COR-L47 (cell line): ENCODE data around the gene SLIT1.
A peak's percentile ranks its signal among the peaks of the same experiment; 100 is the strongest.

Experiments used
- DNase-seq: peaks from one replicate; lab custom pipeline; 2025; lab: John Stamatoyannopoulos, UW

SLIT1 gene

DNA sequence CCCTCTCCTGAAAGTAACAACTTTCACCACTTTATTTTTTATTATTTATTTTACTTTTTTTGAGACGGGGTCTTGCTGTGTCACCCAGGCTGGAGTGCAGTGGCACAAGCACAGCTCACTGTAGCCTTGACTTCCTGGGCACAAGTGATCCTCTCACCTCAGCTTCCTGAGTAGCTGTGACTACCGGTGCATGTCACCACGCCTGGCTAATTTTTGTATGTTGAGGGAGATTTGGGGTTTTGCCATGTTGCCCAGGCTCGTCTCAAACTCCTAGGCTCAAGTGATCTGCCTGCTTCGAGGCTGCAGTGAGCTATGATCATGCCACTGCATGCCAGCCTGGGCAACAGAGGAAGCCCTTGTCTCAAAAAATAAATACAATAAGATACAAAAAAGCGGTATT is 14.9 kb upstream of the SLIT1 start:
- no peak for DNase-seq

DNA sequence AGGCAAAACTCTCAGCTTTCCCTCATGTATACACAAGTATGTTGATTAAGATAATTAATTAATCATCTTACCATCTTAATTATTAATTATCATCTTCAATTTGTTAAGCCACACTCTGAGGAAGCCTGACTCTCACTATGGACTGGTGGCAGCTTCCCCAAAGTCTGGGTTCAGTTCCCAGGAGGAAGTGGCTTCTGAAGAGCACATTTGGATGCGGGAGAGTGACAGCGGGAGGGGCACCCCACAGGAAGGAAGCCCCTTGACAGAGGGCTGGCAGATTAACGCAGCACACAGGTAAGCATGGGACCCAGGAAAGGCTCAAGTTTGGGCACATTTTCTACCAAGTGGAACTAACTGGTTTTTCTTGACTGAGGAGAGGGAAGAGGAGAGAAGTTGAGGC is 13.4 kb upstream of the SLIT1 start:
- no peak for DNase-seq

DNA sequence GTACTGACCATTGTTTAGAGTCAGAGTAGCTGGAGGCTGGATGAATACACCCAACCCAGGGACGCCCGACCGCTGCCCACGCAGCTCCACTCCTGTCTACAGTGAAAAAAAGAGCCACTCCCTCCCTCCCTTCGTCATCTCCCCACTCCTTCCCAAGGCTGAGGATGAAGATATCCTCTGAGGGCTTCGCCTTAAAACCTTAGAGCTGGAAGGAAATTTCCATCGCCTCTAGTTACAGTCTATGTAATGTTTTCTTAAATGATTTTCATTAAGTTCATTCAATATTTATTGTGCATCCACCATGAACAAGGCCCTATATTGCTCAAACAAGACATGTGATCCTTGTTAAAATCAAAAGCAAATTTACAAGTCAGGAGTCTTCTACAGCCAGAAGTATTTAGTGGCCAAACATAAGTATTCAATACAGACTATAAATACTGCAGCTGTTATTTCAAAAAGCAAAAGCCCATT is 11.3 kb upstream of the SLIT1 start:
- DNase-seq, result no peak

DNA sequence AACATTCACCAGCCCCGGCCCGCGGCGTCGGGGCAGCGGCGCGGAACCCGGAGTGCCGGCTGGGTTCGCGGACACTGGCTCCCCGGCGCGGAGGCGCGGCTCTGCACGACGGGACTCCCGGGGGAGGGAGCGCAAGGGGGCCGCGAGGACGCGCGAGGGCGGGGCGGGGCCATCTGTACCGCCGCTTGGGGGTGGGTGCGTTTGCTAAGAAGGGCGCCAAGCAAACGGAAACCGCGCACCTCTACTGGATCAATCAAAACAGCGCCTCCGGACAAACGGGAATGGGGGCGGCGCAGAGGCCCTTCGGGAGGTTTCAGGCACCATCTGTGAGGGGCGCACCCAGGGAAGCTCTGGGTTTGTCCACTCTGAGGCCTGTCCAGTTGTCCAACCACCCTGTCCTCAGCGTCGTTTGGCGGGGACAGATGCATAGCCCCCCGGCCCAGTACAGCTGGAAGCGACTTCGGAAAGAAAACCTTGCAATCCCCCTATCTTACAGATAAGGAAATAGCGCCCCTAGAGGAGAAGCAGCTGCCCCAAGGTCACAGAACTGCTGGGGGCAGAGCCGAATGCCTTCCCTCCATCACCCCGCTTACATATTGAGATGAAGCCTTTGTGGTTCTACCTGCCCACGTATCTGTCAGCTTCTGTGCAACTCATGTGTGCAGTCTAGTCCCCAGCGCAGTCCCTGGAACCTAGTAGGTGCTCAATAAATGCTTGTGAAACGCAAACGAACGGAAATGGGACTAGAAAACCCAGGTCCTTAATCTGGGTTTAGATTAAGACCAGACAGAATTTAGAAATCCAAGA is 10.7 kb upstream of the SLIT1 start:
- DNase-seq, result peak; percentile 40

DNA sequence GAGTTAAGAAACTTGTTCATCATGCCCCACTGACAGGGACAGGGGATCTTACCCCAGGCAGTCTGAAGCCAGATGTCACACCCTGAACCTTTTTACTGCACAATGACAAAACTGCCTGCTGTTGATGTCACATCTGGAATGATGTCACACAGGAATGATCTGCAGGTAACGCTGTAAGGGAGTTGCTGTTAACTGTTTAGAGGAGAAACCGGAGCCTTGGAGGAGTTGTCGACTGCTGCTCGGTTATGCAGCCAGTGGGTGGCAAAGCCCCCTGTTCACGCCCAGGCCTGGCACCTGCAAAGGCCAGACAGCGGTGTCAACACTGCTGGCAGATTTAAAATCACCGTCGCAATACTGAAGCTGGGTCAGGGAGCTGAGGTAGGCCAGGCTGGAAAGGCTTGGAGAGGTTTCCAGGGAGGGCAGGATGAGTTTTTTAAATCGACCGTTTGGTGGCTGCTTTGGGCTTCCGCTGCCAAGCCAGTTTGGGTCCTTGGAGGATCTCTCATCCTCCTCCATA is 10.0 kb upstream of the SLIT1 start:
- DNase-seq, result no peak

DNA sequence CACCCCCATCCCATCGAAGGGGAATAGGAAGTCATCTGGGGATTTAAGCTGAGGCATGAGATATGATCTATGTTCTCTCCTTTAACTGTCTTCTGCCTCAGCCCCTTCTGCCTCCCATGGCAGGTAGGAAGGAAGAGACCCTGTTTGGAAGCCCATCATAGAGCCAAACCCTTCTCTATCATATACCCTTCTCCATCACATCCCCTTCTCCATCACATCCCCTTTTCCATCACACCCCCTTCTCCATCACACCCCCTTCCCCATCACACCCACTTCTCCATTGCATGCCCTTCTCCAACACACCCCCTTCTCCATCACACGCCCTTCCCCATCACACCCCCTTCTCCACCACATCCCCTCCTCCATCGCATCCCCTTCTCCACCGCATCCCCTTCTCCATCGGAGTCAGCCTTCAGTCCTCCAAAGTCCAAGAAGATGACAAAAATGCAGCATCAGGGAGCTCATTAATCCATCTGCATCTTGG is 7.2 kb upstream of the SLIT1 start:
- DNase-seq, result no peak

DNA sequence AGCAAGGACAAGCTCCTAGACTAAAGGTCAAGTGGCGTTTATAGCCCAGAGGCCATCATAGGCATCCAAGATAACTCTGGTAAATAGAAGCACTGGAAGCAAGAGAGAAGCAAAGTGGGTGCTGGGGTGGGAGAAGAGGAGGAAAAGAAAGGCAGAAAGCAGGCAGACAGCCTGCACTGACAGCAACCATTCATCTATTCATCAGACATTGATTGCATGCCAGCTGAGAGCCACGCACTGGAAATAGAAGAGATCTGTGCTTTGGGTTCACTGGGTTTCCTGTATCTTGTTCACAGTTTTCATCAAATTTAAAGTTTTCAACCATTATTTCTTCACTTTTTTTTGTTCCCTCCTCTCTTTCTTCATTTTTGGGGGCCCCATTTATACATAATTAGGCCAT is 4.7 kb upstream of the SLIT1 start:
- no peak for DNase-seq

DNA sequence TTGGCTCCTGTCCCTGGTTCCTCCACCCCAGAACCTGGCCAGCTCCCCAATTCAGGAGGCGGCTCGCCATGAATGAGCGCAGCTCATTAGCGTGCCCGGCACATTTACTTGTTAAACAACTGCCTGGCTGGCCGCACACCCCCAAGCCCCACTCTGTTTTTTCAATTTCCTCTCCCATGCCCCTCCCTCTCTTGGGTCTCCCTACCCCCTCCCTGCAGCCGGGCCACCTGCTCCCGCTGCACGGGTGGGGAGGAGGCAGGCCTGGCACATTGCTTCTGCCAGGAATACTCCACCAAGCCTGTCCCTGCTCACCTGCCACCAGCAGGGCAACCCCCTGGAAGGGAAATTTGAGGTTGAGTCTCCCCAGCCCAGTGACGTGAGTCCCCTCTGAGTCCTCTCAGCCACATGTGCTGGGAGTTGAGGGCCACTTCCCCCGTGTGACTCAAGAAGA is 2.5 kb upstream of the SLIT1 start:
- peak; percentile 63 for DNase-seq

DNA sequence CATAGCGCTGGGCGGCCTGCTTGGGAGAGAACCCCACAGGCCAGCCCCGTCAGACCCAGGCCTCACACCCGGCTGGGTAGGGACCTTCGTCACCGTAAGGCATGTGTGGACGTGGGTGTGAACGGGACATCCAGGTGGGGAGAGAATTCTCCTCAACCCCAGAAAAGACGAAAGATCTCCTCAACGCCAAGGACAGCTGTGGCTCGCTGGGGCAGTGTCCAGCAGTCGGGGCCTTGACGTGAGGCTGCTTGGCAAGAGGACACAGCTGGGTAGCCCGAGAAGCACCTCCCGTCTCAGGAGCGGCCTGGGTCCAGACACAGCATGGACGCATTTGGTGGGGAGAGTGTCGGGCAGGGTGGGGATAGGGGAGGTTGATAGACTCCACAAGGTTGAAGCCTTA is 1.2 kb upstream of the SLIT1 start:
- DNase-seq, result no peak

DNA sequence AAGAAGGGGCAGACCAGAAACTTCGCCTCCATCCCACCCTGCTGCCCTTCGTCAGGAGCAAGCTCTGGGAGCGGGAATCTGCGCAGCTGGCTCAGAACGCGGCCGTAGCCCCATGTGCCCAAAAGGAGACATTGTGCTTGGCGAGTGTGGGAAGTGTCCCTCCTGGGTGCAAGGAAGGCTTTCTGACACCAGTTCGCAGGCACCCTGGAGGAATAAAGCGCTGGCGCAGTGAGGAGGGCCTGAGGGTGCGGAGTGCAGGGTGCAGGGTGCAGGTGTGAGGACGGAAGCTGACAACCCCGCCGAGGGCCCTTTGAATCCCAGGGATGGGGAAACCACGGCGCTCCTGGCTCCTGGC is 811 bp downstream of the SLIT1 start:
- DNase-seq, result no peak

DNA sequence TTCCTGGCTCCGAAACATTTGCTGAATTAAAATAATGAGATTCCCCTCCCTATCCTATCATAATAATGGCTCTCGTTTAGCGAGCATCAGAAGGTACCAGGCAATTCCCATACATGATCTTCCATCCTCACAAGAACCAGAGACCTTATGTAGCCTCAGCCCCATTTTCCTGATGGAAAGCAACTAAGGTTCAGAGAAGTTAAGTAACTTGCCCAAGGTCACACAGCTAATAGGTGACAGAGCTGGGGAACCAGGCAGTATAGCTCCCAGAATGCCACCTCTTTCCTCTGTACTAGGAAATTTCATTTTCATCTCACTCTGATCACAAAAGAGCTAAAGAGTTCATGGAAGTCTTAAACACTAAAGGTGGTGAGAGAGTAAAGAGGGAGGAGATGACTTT is 2.4 kb downstream of the SLIT1 start:
- DNase-seq, result no peak

DNA sequence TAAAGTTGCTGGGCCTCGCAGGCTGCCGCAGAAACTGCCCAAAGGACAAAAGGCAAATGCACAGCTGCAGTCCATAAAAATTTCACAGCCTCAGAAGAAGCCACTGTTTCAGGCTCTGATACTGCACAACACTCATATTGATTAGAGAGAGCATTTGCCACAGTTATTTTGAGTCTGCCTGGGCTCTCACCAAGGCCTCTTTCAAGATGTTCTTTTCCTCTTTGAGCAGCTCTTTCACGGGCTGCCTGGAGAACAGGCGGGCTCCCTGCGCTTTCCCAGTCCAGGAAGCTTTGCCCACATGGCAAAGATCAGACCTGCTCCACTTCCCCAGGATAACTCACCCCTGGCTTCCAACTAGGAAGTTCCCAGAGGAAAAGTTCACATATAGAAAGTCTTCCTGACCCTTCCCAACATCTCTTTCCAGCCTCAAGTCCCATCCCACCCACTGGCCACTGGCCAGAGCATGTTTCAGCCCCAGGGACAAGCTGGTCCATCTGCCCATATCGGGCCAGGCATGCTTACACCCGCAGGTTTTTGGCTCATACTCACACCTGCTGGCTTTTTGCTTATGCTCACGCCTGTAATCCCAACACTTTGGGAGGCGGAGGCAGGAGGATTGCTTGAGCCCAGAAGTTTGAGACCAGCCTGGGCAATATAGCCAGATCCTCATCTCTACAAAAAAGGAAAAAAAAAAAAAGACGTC is 3.3 kb downstream of the SLIT1 start:
- DNase-seq, result no peak

DNA sequence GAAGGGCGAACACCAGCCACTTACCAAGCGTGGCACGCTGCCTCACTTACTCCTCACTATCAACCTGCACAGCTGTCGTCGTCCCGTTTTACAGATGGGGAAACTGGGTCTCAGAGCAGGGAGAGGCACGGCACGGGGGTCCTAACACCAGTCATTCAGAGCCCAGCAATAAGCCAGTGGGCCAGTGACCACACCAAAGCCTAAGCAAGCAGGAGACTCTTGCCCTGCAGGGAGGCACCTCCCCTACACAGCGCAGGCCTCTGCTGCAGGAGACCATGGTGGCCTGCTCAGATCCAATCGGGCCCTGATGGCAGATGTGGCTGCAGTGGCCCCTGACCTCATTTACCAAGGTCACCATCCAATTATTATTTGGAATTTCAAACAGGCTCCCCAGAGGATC is 4.8 kb downstream of the SLIT1 start:
- DNase-seq, result no peak

DNA sequence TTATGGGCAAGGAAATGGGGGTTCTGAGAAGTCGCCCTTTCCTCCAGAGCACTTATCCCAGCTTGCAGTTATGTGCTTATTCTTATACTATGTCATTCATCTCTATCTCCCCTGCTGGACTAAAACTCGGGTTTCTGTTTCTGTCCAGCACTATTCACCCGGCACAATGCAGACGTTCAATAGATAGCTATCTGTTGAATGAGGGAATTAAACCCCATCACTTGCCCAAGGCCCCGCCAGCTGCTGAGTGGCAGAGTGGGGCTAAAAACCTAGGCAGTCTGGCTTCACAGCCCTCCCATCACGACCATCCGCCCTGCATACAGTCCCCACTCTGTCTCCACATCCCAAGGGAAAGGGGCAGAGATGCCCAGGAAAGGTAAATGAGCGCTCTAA is 5.4 kb downstream of the SLIT1 start:
- DNase-seq, result no peak

DNA sequence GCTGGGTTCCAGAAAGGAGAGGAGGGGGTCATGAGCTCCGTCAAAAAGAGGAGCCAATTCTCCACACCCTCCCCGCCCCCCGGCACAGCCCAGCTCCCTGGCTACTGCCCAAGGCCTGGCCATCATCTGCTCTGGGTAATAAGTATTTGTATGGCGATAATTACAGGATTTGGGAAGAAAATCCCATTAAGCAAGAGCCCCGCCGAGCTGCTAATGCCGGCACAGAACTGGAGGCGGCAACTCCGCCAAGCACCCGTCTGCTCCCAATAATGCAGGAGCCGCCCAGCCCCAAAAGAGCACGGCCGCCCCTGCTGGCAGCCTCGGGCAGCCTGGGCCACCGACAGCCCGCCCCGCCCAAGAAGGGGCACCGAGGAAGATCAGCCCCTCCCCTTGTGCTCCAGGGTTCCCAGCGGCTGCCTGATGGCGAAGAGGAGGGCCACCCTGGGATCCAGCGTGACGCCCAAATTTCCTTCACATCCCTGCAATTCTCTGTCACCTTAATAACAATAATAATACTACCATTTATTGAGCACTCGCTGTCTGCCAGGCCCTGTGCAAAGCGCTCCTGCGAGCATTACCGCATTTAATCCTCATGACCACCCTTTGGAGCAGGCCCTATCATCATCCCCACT is 5.9 kb downstream of the SLIT1 start:
- peak; percentile 94 for DNase-seq

DNA sequence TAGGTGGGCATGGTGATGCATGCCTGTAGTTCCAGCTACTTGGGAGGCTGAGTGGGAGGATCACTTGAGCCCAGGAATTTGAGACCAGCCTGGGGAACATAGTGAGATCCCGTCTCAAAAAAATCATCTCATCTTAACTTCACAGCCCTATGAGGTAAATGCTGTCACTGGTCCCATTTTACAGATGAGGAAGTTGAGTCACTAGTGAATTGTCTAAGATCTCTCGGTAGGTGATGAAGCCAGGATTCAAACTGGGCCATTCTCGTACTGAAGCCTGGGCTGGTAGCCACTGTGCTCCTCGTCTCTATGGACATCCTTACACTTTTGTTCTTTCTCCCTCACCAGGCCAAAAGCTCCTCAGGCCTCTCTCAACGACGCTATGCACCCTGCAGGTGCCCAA is 6.4 kb downstream of the SLIT1 start:
- no peak for DNase-seq

DNA sequence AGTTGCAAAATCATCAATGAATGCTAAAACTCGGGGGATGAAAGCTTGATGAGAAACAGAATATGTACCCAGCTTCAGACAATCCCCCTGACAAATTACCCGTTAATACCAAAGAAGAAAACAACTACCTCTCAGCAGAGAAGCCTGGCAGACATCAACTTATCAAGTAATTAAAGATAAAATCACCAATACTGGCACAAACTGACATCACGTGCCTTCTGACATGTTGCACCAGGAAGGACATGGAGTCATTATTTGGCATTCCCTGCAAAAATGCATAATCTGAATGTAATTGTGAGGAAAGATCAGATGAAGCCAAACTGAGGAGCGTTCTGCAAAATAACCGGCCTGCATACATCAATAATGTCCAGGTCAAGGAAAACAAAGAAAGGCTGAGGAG is 7.7 kb downstream of the SLIT1 start:
- no peak for DNase-seq

DNA sequence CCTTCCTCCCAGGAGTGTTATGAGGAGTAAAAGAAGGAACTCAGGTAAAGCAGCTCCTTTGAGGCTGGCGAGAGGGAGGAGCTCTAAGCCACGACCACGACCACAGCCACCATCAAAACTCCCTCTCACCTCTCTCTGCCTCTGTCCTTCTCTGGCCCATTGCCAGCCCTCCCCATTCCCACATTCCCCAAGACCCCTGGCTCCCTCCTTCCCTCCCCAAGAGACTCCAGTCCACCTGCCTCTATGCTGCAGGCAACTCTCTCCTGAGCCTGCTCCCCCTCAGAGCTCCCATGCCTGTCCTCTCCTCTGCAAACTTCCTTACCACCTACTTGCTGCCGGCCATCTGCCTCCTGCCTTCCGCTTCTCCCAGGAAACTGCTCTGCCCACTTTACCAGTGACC is 9.5 kb downstream of the SLIT1 start:
- no peak for DNase-seq

DNA sequence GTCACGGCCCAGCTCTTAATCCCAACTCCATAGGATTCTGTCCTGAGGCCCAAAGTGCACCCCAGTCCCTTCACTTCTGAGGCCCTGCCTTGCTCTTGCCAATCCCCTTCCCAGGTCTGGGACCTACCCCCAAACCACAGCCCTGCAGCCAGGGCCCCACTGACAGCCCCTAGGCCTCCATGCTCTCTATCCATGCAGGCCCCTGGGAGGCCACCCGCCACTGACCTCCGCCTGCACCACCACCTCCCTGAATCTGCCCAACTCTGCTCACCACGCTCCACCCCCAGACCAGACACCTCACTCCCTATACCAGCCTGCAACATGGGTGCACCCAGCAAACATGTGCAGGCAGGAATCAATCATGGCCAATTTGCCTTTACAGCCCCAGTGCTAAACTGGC is 10.2 kb downstream of the SLIT1 start:
- DNase-seq, result no peak

DNA sequence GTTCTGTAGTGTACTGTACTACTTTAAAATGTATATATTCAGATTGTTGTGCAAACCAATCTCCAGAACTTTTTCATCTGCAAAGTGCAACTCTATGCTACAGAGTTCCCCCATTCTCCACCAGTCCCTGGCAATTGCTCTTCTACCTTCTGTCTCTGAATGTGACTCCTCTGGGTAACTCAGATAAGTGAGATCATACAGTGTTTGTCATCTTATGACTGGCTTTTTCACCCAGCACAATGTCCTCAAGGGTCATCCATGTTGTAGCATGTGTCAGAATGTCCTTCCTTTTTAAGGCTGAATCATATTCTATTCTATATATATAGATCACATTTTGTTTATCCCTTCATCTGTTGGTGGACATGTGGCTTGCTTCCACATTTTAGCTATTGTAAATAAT is 10.8 kb downstream of the SLIT1 start:
- DNase-seq, result no peak

DNA sequence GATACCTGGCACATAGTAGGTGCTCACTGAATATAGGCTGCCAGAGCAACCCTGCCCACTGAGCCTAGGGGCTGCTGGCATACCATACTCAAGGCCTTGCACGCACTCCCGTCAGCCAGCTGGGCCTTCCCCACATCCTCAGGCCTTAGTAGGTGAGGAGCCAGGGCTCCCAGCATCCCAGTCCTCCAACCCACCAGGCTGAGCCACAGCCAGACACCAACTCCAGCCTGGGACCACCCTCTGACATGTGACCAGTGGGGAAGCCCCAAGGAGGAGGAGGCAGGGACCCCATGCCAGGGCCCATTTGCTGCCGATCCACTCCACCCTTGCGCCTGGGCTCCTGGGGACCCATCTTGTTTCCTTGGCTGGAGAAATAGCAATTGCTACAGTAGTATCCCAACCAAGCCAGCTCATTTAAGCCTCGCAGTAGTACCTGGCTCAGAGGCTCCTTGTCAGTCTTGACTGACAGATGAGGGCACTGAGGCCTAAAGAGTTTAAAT is 11.4 kb downstream of the SLIT1 start:
- no peak for DNase-seq

DNA sequence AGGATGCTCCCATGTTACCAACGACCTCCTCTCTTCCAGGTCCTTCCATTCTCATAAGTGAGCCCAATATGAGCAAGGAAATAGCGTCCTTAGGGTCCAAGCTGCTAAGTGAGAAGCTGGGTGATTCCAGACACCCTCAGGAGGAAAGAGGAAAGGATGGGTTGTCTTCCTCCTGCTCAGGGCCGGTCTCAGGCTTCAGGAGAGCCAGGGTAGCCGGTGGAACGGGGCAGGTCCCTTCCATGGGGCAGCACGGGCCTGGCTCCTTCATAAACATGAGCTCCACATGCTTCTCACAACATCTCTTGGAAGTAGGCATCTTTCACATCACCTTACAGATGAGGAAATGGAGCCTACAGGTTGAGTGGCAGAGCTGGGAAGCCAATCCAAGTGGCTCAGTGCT is 12.7 kb downstream of the SLIT1 start:
- no peak for DNase-seq

DNA sequence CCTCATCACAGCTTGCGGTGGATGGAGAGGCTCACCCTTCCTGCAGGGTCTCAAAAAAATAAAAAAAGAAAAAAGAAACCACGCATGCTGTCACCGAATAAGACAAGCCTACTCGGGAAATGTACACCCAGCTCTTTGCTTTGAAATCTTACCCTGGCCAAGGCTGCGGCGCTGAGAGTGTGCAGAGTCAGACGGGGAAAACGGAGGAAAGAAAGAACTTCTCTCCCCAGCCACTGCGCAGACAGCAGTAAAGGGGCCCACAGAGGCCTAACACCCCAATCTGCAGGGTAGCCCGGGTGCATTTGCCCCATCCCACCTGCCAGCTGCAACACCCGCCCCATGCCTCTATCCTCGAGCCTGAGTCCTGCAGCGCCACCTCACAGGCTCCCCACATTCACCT is 14.8 kb downstream of the SLIT1 start:
- DNase-seq, result no peak
